Liver (tissue), 9 donors: ENCODE results near the gene THRB. TPM values are rescaled to one million over a fixed set of nuclear protein-coding genes. Genes with fewer than 3 reads are reported as not detected.

Experiments used
- DNase-seq: peaks from one replicate; pipeline ENCODE4 v3.0.0-alpha.2; 2017; ENCODE audit warnings: low spot score
- H3K27ac ChIP-seq, 2 donors: one replicate each; pipeline ENCODE4 v1.7.0; 2013; ENCODE audit warnings: inconsistent platforms in 2 of 2, low read length in 2 of 2, control low read depth in 1 of 2, low read depth in 1 of 2, mild to moderate bottlenecking in 1 of 2
- H3K27me3 ChIP-seq, 4 donors: one replicate each; pipeline versions ENCODE4 v1.6.1 to v1.7.0; 2013; ENCODE audit warnings: low read length in 3 of 4, inconsistent platforms in 1 of 4, mild to moderate bottlenecking in 1 of 4, moderate library complexity in 1 of 4; ENCODE audit not compliant: control insufficient read depth in 4 of 4, insufficient read depth in 4 of 4
- H3K36me3 ChIP-seq, 4 donors: one replicate each; pipeline versions ENCODE4 v1.6.1 to v1.7.0; 2013; ENCODE audit warnings: low read length in 3 of 4, mild to moderate bottlenecking in 3 of 4, low read depth in 1 of 4, moderate library complexity in 1 of 4; ENCODE audit not compliant: control insufficient read depth in 4 of 4, insufficient read depth in 3 of 4
- H3K4me1 ChIP-seq, 4 donors: one replicate each; pipeline versions ENCODE4 v1.6.1 to v1.7.0; 2013; ENCODE audit warnings: low read length in 3 of 4, mild to moderate bottlenecking in 3 of 4, moderate library complexity in 1 of 4; ENCODE audit not compliant: control insufficient read depth in 4 of 4, insufficient read depth in 4 of 4
- H3K4me3 ChIP-seq, 3 donors: one replicate each; pipeline versions ENCODE4 v1.6.1 to v1.7.0; 2013; ENCODE audit warnings: low read length in 3 of 3, control low read depth in 1 of 3, low read depth in 1 of 3, mild to moderate bottlenecking in 1 of 3
- H3K9ac ChIP-seq, 2 donors: one replicate each; pipeline ENCODE4 v1.7.0; 2013; ENCODE audit warnings: low read length in 2 of 2, mild to moderate bottlenecking in 2 of 2, moderate library complexity in 2 of 2, control low read depth in 1 of 2, low read depth in 1 of 2
- H3K9me3 ChIP-seq, 4 donors: one replicate each; pipeline versions ENCODE4 v1.6.1 to v1.7.0; 2013; ENCODE audit warnings: low read length in 3 of 4; ENCODE audit not compliant: control insufficient read depth in 4 of 4
- ATF3 ChIP-seq: IDR thresholded peaks from 2 replicates; pipeline ENCODE4 v1.6.1; 2016; ENCODE audit warnings: antibody characterized with exemption
- CTCF ChIP-seq: fragments of 150-350 bp; IDR thresholded peaks from 2 replicates; pipeline ENCODE4 v1.5.1; 2017; ENCODE audit warnings: improper control_type of control experiment, low read depth, low read length; ENCODE audit not compliant: missing input control
- EGR1 ChIP-seq, 2 donors: IDR thresholded peaks; 2 replicates each; pipeline ENCODE4 v1.6.1; 2016 to 2018; ENCODE audit warnings: antibody characterized with exemption in 2 of 2, low read depth in 2 of 2
- FOXA1 ChIP-seq: IDR thresholded peaks from 2 replicates; pipeline ENCODE4 v1.6.1; 2016; ENCODE audit warnings: antibody characterized with exemption
- FOXA2 ChIP-seq: IDR thresholded peaks from 2 replicates; pipeline ENCODE4 v1.6.1; 2016; ENCODE audit warnings: antibody characterized with exemption
- GABPA ChIP-seq, 2 donors: IDR thresholded peaks in 1 of 2; conservative IDR thresholded peaks in 1 of 2; 2 replicates each; pipeline ENCODE4 v1.6.1; 2016; ENCODE audit warnings: antibody characterized with exemption in 2 of 2, mild to moderate bottlenecking in 1 of 2, moderate library complexity in 1 of 2
- HNF4A ChIP-seq, 2 donors: conservative IDR thresholded peaks; 2 replicates each; pipeline ENCODE4 v1.6.1; 2016; ENCODE audit warnings: antibody characterized with exemption in 2 of 2, mild to moderate bottlenecking in 2 of 2
- HNF4G ChIP-seq: IDR thresholded peaks from 2 replicates; pipeline ENCODE4 v1.6.1; 2016; ENCODE audit warnings: antibody characterized with exemption
- JUND ChIP-seq, 2 donors: IDR thresholded peaks; 2 replicates each; pipeline ENCODE4 v1.6.1; 2016; ENCODE audit warnings: antibody characterized with exemption in 2 of 2
- MAX ChIP-seq: IDR thresholded peaks from 2 replicates; pipeline ENCODE4 v1.6.1; 2016; ENCODE audit warnings: antibody characterized with exemption
- NR2F2 ChIP-seq: IDR thresholded peaks from 2 replicates; pipeline ENCODE4 v1.6.1; 2016; ENCODE audit warnings: antibody characterized with exemption
- RAD21 ChIP-seq, 2 donors: IDR thresholded peaks; 2 replicates each; pipeline ENCODE4 v1.6.1; 2016; ENCODE audit warnings: antibody characterized with exemption in 2 of 2, mild to moderate bottlenecking in 2 of 2
- REST ChIP-seq: IDR thresholded peaks from 2 replicates; pipeline ENCODE4 v1.6.1; 2016; ENCODE audit warnings: antibody characterized with exemption, mild to moderate bottlenecking
- RXRA ChIP-seq, 2 donors: IDR thresholded peaks; 2 replicates each; pipeline ENCODE4 v1.6.1; 2017 to 2018; ENCODE audit warnings: antibody characterized with exemption in 2 of 2, mild to moderate bottlenecking in 1 of 2
- SP1 ChIP-seq: IDR thresholded peaks from 2 replicates; pipeline ENCODE4 v1.6.1; 2018; ENCODE audit warnings: antibody characterized with exemption, mild to moderate bottlenecking
- TAF1 ChIP-seq: conservative IDR thresholded peaks from 2 replicates; pipeline ENCODE4 v1.6.1; 2016; ENCODE audit warnings: antibody characterized with exemption, mild to moderate bottlenecking
- YY1 ChIP-seq: IDR thresholded peaks from 2 replicates; pipeline ENCODE4 v1.6.1; 2016; ENCODE audit warnings: antibody characterized with exemption, mild to moderate bottlenecking
- ZBTB33 ChIP-seq: IDR thresholded peaks from 2 replicates; pipeline ENCODE4 v1.6.1; 2016; ENCODE audit warnings: antibody characterized with exemption
- WGBS: extraction: QIAGEN DNeasy Blood & Tissue Kit; methylation state at CpG from one replicate; pipeline ENCODE4 v1.1.7; 2013; 5-methylcytosine and 5-hydroxymethylcytosine counted together
- polyA plus RNA-seq, 2 donors: library from polyadenylated mRNA; stranded (reverse) in 1 of 2; unstranded in 1 of 2; fragments of 200-250 nt in 1 of 2; fragments of >200 nt in 1 of 2; fragmentation: Nextera tagmentation in 1 of 2; extraction: Ambion mirVana in 1 of 2; gene quantifications; one replicate each; pipeline versions ENCODE4 v1.2.1 to v1.2.3, GENCODE V29; 2013 to 2015
- total RNA-seq, 2 donors: library from RNA; depleted of rRNA; stranded (reverse); fragments of >200 nt; gene quantifications; one replicate each; pipeline ENCODE4 v1.2.3, GENCODE V29; 2014
- donor health status: healthy.
- donor health status: healthy.
- donor health status: healthy.
- donor health status: healthy.
- donor health status: healthy.

The THRB gene
- total and polyA plus RNA-seq, 4 donors = 5.9 to 23.9 (median 9.3) TPM

GRCh38 chr3:24320601-24321000, 174.0 kb downstream of the THRB start:
- Histone ChIP-seq H3K27me3 (no peaks in the 10 kb centered on the region), H3K27ac (no peak overlapping the region), H3K4me1 (peaks cover 2 to 10% (median 7%) of the 10 kb centered on the region in 4 donors), H3K9me3 (no peaks in the 10 kb centered on the region), H3K4me3 (no peak overlapping the region), H3K36me3 (no peaks in the 10 kb centered on the region), H3K9ac (no peak overlapping the region)
- no peak for DNase-seq
- TF ChIP-seq HNF4A (conservative IDR thresholded peaks at IDR 0.05) (peak in 1 of 2 donors; percentile 35), MAX (no peak)

GRCh38 chr3:24318677-24319287, 175.9 kb downstream of the THRB start:
- Histone ChIP-seq H3K9ac (no peak overlapping the region), H3K27me3 (no peaks in the 10 kb centered on the region), H3K4me3 (no peak overlapping the region), H3K9me3 (no peaks in the 10 kb centered on the region), H3K36me3 (no peaks in the 10 kb centered on the region), H3K27ac (no peak overlapping the region), H3K4me1 (peaks cover 2 to 10% (median 7%) of the 10 kb centered on the region in 4 donors)
- no peak for DNase-seq
- TF ChIP-seq HNF4A (conservative IDR thresholded peaks at IDR 0.05) (no peak), JUND (IDR thresholded peaks at IDR 0.05) (no peak), RAD21 (IDR thresholded peaks at IDR 0.05) (no peak), GABPA (IDR thresholded peaks at IDR 0.05 in 1 of 2, conservative IDR thresholded peaks at IDR 0.05 in 1 of 2) (no peak), NR2F2 (no peak), FOXA1 (no peak), YY1 (no peak), EGR1 (IDR thresholded peaks at IDR 0.05; ENCODE audit: low read depth in 2 of 2) (no peak)
- WGBS = 96% methylated on average over 1 of the region's 1 CpG

GRCh38 chr3:24316887-24317383, 177.7 kb downstream of the THRB start:
- Histone ChIP-seq H3K9ac (no peak overlapping the region), H3K36me3 (peaks cover 0 to 3% (median 0%) of the 10 kb centered on the region in 4 donors), H3K4me1 (peaks cover 2 to 10% (median 7%) of the 10 kb centered on the region in 4 donors), H3K27ac (peak overlapping the region; percentile 67 to 79), H3K4me3 (no peak overlapping the region), H3K27me3 (no peaks in the 10 kb centered on the region), H3K9me3 (no peaks in the 10 kb centered on the region)
- DNase-seq = no peak
- TF ChIP-seq YY1 (peak; percentile 87), ZBTB33 (peak; percentile 65), EGR1 (IDR thresholded peaks at IDR 0.05; ENCODE audit: low read depth in 2 of 2) (peak in 1 of 2 donors; percentile 39), HNF4A (conservative IDR thresholded peaks at IDR 0.05) (peak; percentile 90 to 92), JUND (IDR thresholded peaks at IDR 0.05) (peak; percentile 98 to 99), SP1 (peak; percentile 95), REST (peak; percentile 85), RAD21 (IDR thresholded peaks at IDR 0.05) (peak; percentile 54 to 56), ATF3 (peak; percentile 93), CTCF (no peak), FOXA1 (no peak), TAF1 (no peak), RXRA (IDR thresholded peaks at IDR 0.05) (peak; percentile 94 to 95), HNF4G (peak; percentile 80), FOXA2 (peak; percentile 29), MAX (peak; percentile 45)
- 43% methylated on average over 5 of the region's 5 CpGs for WGBS
